Tongue (tissue), 2 donors: ENCODE measurements around the gene ENTPD2. TPM values are rescaled to one million over a fixed set of nuclear protein-coding genes. Genes with fewer than 3 reads are reported as not detected.
"Not testable (repeated sequence)": the region's sequence is repeated elsewhere in the genome, so short reads cannot be mapped to it uniquely, and the experiment has no call there.

ENCODE experiments used
- DNase-seq: peaks from one replicate; pipeline ENCODE4 v3.0.0-alpha.2; 2015
- total RNA-seq: library from RNA; depleted of rRNA; stranded (reverse); fragments of >200 nt; gene quantifications from one replicate; pipeline ENCODE4 v1.2.3, GENCODE V29; 2014

The ENTPD2 gene
- total RNA-seq, 1 donor from 2014 or later, result 7.3 TPM

DNA sequence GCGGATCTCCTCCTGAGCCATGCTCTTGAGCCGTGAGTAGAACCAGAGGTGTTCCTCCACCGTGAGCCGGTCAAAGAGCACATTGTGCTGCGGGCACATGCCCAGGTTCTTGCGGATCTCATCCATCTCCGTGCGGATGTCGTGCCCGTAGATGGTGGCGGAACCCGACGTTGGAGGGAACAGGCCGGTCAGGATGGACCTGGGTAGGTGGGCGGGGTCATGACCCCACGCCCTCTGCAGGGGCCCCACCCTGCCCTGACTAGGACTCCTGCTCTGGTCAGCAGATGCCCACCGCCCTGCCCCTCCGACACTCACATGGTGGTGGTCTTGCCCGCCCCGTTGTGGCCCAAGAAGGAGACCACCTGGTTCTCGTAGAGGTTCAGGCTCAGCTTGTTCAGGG is 37.9 kb downstream of the ENTPD2 start:
- DNase-seq, result no peak

DNA sequence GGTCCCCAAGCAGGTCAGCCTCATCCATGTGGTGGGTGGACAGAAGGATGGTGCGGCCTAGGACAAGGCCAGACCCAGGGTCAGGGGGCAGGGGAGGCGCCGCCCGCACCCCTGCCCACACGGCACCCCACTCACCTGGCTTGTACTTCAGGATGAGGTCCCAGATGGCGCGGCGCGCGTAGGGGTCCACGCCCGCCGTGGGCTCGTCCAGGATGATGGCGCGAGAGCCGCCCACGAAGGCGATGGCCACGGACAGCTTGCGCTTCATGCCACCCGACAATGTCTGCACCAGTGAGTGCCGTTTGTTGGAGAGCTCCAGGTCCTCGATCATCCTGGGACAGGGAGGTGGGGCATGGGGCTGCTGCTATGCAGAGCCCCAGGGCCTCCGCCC is 38.3 kb downstream of the ENTPD2 start:
- no peak for DNase-seq

DNA sequence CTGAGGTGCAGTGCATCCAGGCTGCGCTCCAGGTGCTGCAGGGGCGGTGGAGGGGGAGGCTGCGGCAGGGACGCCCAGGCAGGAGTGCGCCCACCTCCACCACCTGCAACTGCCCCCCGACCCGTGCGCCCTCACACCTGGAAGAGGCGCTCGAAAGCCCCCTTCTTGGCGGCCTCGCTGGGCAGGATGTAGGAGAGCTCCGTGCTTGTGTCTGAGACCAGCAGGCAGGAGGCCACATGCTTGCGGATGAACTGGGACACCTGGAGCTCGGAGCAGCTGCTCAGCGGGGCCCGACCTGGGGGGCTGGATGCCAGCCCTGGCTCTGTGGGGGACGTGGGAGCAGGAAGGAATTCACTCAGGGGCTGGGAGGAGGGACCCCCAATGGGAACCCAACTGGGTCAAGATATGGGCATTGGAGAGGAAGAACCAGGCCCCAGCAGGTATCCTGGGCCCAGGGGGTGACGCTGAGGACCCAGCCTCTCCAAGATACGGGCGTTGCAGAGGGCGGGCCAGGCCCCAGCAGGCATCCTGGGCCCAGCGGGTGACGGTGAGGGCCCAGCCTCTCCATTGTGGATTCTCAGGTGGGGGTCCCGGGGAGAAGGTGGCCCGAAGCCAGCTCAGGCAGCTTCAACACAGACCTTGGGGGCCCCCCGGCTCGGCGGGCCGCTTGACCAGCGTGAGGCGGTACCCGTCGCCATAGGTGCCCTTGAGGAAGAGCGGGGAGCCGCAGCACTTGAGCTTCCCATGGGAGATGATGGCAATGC is 38.9 kb downstream of the ENTPD2 start:
- DNase-seq, result no peak

DNA sequence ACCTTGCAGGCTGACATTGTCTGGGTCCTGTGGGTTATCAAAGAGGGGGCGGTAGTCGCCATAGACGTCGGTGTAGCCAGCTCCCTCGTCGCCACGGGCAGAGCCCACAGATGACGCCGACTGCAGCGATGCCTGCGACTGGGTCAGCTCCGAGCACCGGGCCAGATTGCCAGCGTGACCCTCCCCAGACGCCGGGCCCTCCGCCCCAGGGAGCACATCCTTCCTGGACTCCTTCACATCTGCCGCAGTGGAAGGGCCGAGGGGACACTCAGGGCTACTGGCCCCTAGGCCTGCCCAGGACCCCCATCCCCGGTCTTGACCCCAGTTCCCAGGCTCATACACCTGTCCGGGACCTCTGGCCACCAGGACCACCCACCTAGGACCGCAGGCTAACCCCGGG is 39.7 kb downstream of the ENTPD2 start:
- DNase-seq, result no peak

DNA sequence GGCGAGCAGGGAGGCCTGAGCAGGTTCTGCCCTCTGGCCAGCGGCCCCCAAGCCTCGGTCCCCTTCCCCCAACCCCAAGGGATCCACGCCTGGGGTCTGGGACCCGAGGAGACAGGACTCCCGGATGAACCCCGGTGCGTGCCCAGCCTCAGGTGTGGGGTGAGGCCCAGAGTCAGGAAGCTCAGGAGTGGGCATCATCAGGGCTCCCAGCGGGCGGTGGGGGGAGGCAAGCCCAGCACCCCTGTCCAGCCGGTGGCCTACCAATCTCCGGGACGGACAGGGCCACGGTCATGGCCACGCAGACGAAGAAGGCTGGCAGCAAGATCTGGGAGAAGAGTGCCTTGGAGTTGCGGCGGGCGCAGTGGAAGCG is 40.3 kb downstream of the ENTPD2 start:
- DNase-seq, result no peak

DNA sequence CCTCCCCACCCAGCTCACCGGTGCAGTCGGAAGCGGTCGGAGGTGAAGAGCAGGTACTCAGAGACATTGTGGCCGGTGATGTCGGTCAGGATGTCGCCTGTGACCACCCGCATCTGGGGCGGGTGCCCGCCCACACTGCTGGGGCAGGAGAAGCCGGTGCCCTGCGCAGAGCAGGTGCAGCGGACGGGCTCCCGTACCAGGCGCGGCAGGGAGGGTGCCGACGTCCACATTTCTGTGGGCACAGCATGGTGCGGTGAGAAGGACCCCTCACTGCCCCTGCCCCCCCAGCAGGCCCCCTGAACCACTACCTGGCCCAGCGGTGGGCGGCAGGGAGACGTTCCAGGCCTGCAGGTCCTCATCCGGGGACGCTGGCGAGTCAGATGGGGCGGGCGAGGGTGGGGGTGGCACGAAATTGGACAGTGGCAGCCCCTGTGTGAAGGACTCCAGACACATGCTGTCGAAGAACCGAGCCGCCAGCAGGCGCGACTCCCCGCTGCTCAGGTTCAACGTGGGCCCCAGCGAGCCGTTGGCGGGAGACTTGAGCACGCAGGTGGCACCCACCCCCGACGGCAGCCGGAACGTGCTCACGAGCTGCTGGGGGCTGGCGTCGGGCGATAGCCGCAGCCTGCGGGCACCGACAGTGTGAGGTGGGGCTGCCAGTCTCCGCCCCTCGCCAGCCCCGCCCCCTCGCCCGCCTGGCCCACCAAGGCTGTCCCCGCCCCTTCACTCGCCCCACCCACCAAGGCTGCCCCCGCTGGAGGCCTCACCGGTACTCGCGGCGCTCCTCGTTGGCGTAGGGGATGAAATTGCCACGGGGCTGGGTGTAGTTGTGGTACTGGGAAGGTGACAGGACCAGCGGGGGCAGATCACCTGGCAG is 40.9 kb downstream of the ENTPD2 start:
- DNase-seq, result no peak

DNA sequence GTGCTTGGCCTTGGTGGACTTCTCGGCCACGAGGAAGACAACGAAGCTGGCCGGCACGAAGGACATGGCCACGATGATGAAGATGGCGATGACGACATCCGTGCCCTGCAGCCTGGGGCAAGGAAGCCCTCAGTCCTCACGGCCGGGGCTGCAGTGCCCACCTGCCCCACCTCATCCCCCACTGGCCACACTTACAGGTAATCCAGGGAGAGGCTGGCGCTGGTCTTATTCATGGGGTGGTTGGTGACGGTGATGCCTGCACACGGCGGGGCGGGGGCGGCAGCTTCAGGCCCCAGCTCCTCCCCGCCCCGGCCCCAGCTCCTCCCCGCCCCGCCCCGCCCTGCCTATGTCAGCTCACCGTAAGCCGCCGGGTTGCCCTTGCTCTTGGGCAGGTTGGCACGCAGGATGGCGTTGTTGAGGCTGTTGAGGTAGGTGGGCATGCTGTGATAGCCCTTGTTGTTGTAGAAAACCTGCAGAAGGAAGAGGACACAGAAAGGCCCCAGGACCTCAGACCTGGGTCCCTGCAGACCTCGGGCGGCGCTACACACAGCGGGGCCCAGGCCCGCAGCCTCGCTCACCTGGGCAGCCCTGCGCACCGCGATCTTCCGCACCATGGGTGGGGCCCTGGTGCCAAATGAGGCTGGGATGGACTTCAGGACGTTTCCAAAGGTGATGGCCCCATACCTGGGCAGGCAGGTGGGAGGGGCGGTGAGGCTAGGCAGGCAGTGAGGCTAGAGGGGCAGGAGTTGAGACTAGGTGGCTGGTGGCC is 41.8 kb downstream of the ENTPD2 start:
- DNase-seq, result no peak

DNA sequence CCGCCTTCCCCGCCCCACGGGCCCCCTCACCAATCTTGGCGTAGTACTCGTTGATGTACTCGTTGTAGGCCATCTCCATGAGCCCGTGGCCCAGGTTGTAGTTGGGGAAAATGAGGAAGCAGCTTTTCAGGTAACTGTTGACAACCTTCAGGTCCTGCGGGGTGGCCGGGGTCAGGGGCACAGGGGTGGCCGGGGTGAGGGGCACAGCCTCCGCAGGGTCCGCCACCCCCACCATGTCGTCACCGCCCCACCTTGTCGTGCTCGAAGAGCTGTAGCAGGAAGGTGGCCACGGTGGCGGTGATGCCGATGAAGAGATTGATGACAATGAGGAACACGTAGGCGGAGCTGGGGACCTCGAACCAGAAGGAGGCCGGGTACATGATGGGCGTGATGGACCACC is 42.7 kb downstream of the ENTPD2 start:
- DNase-seq, result no peak

DNA sequence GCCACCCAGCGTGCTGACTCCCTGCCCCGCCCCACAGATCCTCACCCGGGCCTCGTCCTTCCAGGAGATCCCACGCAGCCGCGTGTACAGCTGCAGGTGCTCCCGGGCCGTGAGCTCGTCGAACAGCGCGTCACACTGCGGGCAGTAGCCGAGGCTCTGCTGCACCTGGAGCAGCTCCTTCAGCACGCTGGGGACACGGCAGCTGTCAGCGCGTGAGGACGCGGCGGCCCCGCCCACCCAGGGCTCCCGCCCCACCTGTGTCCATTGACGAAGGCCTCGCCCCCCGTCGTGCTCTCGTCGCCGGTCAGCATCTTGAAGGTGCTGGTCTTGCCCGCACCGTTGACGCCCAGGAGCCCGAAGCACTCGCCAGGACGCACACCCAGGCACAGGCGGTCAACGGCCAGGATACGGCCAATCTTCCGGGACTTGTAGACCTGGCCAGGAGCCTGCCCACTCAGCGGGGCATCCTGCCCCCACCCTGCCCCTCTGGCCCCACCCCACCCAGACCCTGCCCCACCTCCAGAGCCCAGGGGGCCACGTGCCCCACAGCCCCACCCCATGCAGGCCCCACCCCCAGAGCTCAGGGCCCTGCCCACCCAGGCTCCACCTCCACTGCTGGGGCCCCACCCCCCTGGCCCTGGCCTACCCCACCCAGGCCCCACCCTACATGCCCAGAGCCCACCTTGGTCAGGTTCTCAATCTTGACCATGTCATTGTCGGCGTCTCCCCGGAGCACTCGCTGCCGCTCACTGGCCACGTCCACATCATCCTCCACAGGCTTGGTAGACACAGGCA is 43.7 kb downstream of the ENTPD2 start:
- no peak for DNase-seq

DNA sequence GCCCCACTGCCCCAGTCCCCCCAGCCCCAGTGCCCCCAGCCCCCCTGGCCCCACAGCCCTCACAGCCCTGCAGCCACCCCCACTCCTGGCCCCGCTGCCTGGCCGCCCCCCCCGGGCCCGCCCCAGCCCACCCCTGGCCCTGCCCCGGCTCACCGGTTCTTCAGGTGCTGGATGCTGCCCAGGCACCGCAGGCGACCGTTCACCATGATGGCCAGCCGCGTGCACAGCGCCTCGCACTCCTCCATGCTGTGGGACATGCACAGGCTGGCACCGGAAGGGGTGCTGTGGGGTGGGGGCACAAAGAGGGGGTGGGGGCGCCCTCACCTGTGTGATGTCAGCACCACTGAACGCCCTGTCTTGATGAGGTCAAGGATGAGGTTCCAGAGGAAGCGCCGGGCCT is 44.6 kb downstream of the ENTPD2 start:
- no peak for DNase-seq

DNA sequence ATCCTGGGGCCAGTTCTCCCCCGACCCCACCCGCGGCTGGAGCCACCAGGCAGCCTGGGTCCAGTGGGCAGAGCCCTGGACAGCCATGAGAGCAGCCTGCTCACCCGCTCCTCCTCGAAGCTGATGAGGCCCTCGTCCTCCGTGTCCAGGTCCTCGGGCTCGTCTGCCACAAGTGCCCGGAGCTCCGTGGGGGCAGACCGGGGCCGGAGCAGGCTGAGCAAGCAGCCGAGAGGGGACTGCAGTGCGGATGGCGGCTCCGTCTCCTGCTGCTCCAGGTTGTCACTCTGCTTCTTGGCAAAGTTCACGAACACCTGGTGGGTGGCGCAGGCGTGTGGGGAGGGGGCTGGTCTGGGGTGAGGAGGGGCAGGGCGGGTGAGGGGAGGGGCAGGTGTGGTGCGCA is 45.5 kb downstream of the ENTPD2 start:
- no peak for DNase-seq

DNA sequence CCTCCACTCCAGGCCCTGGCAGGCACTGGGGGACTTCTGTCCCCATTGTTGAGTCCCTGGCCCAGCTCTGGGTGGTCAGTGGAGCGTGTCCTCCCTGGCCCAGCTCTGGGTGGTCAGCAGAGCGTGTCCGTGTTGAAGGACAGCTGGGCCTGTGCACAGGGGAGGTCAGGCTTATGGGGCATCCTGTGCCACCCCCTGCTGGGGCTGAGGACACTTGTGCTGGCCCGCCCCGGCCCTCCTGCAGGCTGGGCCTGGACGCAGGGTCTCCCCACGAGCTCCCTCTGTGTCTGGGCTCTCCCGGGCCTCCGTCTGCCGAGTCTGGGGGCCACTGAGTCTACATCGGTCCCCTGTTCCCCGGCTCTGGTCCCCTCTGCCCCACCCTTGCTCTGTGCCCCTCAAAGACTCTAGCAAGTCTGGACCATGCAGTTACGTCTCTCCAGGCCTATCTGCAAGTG is 46.0 kb downstream of the ENTPD2 start:
- no peak for DNase-seq

DNA sequence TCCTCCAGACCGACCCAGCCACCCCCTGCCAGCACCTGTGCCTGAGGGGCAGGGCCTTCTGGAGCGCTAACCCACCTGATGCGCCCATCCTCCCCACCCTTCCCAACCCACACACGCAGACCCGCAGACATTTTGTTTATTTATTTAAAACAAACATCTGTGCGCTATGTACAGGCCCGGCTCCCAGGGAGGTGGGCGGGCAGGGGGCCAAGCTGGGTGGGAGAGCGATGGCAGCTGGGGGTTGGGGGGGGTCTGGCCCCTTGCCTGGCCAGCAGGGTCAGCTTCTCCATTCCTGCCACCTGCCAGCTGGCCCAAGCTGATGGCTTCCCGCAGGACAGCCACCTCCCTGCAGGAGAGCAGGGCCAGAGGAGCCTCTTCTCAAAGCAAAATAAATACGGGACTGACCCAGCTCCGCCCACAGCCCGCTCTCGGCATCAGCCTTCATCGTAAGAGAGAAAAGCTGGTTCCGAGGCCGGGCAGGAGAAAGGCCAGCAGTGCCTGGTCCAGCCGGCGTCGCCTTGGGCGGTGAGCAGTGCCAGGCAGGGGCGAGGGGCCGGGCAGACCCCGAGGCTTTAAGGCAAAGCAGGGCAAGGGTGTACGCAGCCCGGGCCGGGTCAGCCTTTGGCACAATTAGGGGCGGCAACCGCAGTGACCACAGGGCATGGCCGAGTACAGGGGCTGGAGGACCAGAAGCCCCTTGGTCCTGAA is 46.6 kb downstream of the ENTPD2 start:
- DNase-seq, result peak; percentile 61

DNA sequence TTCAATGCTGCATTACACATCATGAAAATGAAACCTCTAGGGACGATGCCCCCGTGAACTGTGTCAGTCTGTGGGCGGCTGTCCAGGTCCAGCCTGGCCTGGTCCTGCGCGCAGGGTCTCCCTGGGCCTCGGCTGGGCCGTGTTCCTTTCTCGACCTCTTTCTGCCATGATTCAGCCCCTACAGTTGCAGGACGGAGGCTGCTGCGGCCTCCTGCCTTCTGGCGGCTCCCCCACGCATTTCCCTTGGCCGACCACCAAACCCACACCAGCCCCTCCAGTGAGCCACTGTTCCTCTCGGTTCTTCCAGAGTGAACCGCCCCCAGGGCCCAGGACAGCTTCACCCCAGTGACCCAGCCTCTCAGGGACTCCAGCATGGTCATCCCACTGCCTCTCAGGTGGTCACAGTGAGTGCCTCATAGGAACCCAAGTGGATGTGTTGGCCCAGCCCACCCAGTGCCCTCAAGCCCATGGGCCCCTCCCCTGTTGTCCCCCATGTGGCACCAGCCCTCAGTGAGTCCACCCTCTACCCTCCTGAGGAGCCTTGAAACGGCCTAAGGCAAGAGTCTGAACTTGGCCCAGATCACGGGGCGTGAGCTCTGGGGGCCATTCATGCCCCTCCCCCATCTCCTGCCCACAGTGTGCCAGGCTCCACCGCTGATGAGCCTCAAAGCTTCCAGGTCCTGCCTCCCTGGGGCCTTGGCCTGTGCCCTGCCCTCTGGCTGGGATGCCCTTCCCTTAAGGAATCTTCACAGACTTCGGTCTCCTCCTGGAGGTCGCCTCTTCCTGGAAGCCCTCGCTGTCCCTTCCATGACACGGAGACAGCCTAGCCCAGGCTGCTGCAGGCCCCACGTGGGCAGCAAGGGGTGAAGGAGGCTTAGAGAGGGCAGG is 47.5 kb downstream of the ENTPD2 start:
- DNase-seq, result no peak

DNA sequence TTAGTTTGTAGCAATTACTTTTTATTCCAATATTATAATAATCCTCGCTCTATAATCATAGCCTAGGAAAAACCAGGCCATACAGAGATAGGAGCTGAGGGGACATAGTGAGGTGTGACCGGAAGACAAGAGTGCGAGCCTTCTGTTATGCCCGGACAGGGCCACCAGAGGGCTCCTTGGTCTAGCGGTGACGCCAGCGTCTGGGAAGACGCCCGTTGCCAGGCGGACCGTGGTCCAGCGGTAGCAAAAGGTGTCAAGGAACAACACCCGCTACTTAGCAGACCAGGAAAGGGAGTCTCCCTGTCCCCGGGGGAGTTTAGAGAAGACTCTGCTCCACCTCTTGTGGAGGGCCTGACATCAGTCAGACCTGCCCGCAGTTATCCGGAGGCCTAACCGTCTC is 49.6 kb downstream of the ENTPD2 start:
- DNase-seq, result not testable (repeated sequence)

DNA sequence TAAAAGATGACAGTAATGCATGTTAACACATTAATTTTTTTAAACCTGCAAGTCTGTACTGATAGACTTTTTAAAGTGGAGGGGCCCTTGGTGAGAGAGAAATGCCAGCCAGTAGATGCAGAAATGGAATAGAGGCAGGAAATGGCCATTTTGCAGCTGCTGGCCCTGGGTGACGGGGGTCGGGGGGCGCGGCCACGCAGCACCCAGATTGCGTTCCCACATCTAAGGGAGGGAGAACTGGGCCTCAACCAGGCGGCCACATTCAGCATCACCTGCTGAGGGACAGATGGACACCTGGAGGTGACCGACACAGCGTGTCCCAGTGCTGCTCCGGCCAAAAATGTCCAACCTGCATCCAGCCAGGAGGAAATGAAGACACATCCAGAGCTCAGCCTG is 51.2 kb downstream of the ENTPD2 start:
- DNase-seq, result no peak

DNA sequence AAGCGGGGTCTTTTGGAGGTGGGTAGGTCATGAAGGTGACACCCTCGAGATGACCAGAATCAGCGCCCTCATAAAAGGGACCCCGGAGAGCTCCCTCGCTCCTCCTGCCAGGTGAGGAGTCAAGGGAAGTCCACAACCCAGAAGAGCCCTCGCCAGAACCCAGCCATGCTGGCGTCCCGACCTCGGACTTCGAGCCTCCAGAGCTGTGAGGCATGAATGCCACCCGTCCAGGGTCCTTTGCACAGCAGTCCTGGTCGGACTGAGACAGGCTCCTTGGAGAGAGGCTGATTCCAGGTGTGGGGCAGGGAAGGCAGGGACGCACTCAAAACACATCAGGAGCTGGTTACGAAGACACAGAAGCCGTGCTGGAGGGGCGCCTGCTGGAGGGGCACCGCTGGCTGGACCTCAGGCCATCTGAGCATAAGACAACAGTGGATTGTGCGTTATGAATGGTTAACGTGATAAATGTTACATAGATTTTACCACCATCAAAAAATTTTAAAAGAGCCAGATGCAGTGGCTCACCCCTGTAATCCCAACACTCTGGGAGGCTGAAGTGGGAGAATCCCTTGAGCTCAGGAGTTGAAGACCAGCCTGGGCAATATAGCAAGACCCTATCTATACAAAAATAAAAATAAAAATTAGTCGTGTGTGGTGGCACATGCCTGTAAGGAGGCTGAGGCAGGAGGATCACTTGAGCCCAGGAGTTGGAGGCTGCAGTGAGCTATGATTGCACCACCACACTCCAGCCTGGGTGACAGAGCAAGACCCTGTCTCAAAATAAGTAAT is 51.8 kb downstream of the ENTPD2 start:
- no peak for DNase-seq

DNA sequence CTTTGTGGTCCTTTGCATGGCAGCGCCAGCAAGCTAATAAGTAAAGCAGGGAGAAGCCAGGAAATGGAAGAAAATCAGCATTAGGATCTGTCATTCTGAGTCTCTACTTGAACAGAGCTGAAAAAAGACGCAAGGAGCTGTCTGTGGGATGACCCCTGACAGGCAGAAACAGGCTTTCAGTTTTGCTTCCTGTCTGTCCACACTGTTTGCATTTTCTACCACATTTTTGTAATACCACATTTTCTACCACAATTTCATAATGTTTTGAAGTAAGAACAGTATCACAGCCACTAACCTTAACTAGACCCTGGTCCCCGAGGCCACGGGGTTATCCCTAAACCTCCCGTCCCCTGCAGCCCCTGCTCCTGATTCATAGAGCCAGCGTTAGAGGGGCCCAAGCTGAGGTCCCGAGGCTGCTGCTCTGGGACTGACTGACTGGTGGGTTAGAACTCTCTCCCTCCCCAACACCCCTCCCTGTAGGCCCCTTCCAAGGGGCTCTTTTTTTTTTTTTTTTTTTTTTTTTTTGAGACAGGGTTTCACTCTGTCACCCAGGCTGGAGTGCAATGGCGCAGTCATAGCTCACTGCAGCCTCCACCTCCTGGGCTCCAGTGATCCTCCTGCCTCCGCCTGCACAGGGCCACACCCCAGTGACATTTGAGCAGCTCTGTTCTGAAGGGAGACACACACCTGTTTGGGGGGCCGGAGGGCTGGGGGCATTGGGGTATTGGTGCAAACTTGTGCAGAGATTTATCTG is 53.5 kb downstream of the ENTPD2 start:
- DNase-seq, result no peak
